Neural progenitor cell (in vitro differentiated cells): Measurements from ENCODE around the gene CA5A. TPM values are rescaled to one million over a fixed set of nuclear protein-coding genes. Genes with fewer than 3 reads are reported as not detected.

Experiments used
- DNase-seq: peaks from one replicate; pipeline ENCODE4 v3.0.0-alpha.2; 2016; ENCODE audit warnings: low spot score
- H2AFZ ChIP-seq: fragments of 200-600 bp; sonication (generic); replicated peaks from 2 replicates; pipeline ENCODE4 v1.6.1; 2016; ENCODE audit warnings: antibody characterized with exemption
- H3F3A ChIP-seq: fragments of 200-600 bp; sonication (generic); 2 replicates; pipeline ENCODE4 v1.6.1; 2016; ENCODE audit warnings: antibody characterized with exemption, low read depth
- H3K27ac ChIP-seq: fragments of 200-600 bp; sonication (generic); 2 replicates; pipeline ENCODE4 v1.5.1; 2016; ENCODE audit warnings: mild to moderate bottlenecking
- H3K27me3 ChIP-seq: fragments of 200-600 bp; sonication (generic); 2 replicates; pipeline ENCODE4 v1.6.1; 2016; ENCODE audit warnings: mild to moderate bottlenecking, moderate library complexity
- H3K36me3 ChIP-seq: fragments of 200-600 bp; sonication (generic); 2 replicates; pipeline ENCODE4 v1.5.1; 2016
- H3K4me1 ChIP-seq: fragments of 200-600 bp; sonication (generic); 2 replicates; pipeline ENCODE4 v1.6.1; 2016; ENCODE audit warnings: mixed run types
- H3K4me2 ChIP-seq: fragments of 200-600 bp; sonication (generic); 2 replicates; pipeline ENCODE4 v1.6.1; 2016
- H3K4me3 ChIP-seq: fragments of 200-600 bp; sonication (generic); 2 replicates; pipeline ENCODE4 v1.5.1; 2016
- H3K79me2 ChIP-seq: fragments of 200-600 bp; sonication (generic); 2 replicates; pipeline ENCODE4 v1.6.1; 2016; ENCODE audit warnings: low read depth
- H3K9ac ChIP-seq: fragments of 200-600 bp; sonication (generic); 2 replicates; pipeline ENCODE4 v1.6.1; 2016
- H3K9me3 ChIP-seq: fragments of 200-600 bp; sonication (generic); 2 replicates; pipeline ENCODE4 v1.5.1; 2016; ENCODE audit warnings: low read depth
- H4K20me1 ChIP-seq: fragments of 200-600 bp; sonication (generic); 2 replicates; pipeline ENCODE4 v1.6.1; 2016; ENCODE audit warnings: low read depth
- H3K27ac Mint-ChIP-seq: 3 replicates; pipeline ENCODE4 v1.8.0; 2021; ENCODE audit warnings: mixed read lengths
- H3K27me3 Mint-ChIP-seq: 2 replicates; pipeline ENCODE4 v1.8.0; 2022; ENCODE audit warnings: low read depth, mild to moderate bottlenecking, inconsistent platforms, moderate library complexity, mixed read lengths; ENCODE audit not compliant: insufficient read depth
- H3K36me3 Mint-ChIP-seq: 3 replicates; pipeline ENCODE4 v1.8.0; 2021; ENCODE audit warnings: mixed read lengths
- H3K4me1 Mint-ChIP-seq: 3 replicates; pipeline ENCODE4 v1.8.0; 2021; ENCODE audit warnings: mixed read lengths
- H3K4me3 Mint-ChIP-seq: 3 replicates; pipeline ENCODE4 v1.8.0; 2021; ENCODE audit warnings: mild to moderate bottlenecking, moderate library complexity, mixed read lengths
- H3K9me3 Mint-ChIP-seq: 3 replicates; pipeline ENCODE4 v1.8.0; 2020; ENCODE audit warnings: mixed read lengths
- CTCF ChIP-seq: fragments of 200-600 bp; sonication (generic); IDR thresholded peaks from 2 replicates; pipeline ENCODE4 v1.5.1; 2017; ENCODE audit warnings: antibody characterized with exemption, mild to moderate bottlenecking
- EZH2 ChIP-seq: fragments of 200-600 bp; sonication (generic); IDR thresholded peaks from 2 replicates; pipeline ENCODE4 v1.6.1; 2017; ENCODE audit warnings: antibody characterized with exemption, mild to moderate bottlenecking, moderate library complexity
- EZH2phosphoT487 ChIP-seq: fragments of 200-600 bp; sonication (generic); IDR thresholded peaks from 2 replicates; pipeline ENCODE4 v1.6.1; 2017; ENCODE audit warnings: antibody characterized with exemption
- total RNA-seq: library from RNA; depleted of rRNA; stranded (reverse); fragments of >200 nt; gene quantifications from 2 replicates; pipeline ENCODE4 v1.2.3, GENCODE V29; 2015; ENCODE audit warnings: low replicate concordance

Gene CA5A
- total RNA-seq, 1 donor from 2014 or later, result not detected

DNA sequence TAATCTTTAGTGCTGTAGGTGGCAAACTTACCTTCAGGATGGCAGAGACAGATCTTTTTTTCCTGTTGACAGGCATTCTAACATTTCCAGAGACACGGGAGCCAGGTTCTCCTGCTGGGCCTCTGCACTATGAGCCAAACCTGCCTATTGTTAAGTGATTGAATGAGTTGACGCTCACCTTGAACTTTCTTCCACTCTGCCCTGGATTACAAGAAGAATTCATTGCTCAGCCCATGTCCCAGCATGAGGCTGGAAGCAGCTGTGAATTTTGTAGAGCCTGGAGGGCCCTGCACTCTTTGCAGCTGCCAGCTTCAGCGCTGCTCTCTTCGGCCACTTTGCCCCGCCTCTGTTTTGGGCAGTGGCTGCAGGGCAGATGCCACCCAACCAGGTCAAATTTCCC lies 57.6 kb downstream of the CA5A start:
- peaks cover 13% of the 10 kb centered on the region for H3F3A ChIP-seq
- Mint-ChIP-seq H3K27me3 (peaks cover 9% of the 10 kb centered on the region), H3K27ac (no peak overlapping the region), H3K4me3 (no peak overlapping the region), H3K9me3 (peaks cover 5% of the 10 kb centered on the region), H3K36me3 (no peaks in the 10 kb centered on the region), H3K4me1 (peaks cover 20% of the 10 kb centered on the region)
- no peaks in the 10 kb centered on the region for H4K20me1 ChIP-seq
- no peaks in the 10 kb centered on the region for H3K79me2 ChIP-seq
- no peak overlapping the region for H2AFZ ChIP-seq
- no peaks in the 10 kb centered on the region for H3K36me3 ChIP-seq
- H3K27ac ChIP-seq, result no peak overlapping the region
- H3K4me2 ChIP-seq, result no peak overlapping the region
- H3K4me1 ChIP-seq, result peaks cover 6% of the 10 kb centered on the region
- TF ChIP-seq EZH2phosphoT487, result no peak
- TF ChIP-seq CTCF, result no peak
- TF ChIP-seq EZH2, result no peak
- no peak overlapping the region for H3K9ac ChIP-seq
- no peak overlapping the region for H3K4me3 ChIP-seq
- H3K9me3 ChIP-seq, result no peaks in the 10 kb centered on the region
- peaks cover 20% of the 10 kb centered on the region for H3K27me3 ChIP-seq
- no peak for DNase-seq

- Histone ChIP-seq H3K27me3 (peaks cover 20% of the 10 kb centered on the region), H3K4me3 (no peak overlapping the region), H2AFZ (no peak overlapping the region), H3F3A (peaks cover 13% of the 10 kb centered on the region), H3K4me1 (peaks cover 6% of the 10 kb centered on the region), H3K9ac (no peak overlapping the region), H3K9me3 (no peaks in the 10 kb centered on the region), H4K20me1 (no peaks in the 10 kb centered on the region), H3K27ac (no peak overlapping the region), H3K36me3 (no peaks in the 10 kb centered on the region), H3K79me2 (no peaks in the 10 kb centered on the region), H3K4me2 (no peak overlapping the region)
- Mint-ChIP-seq H3K36me3 (no peaks in the 10 kb centered on the region), H3K9me3 (peaks cover 5% of the 10 kb centered on the region), H3K4me1 (peaks cover 20% of the 10 kb centered on the region), H3K27ac (no peak overlapping the region), H3K27me3 (peaks cover 9% of the 10 kb centered on the region), H3K4me3 (no peak overlapping the region)
- peak; percentile 34 for TF ChIP-seq CTCF
- TF ChIP-seq EZH2, result no peak
- TF ChIP-seq EZH2phosphoT487, result no peak
- DNase-seq, result no peak
Measured at GRCh38 chr16:87877942-87878507, 58.3 kb downstream of the CA5A start.

GRCh38 chr16:87874639-87875427 lies 61.5 kb downstream of the CA5A start:
- Histone ChIP-seq H2AFZ (peak overlapping the region; percentile 34), H3K4me1 (peaks cover 12% of the 10 kb centered on the region), H3F3A (peaks cover 25% of the 10 kb centered on the region), H3K4me3 (no peak overlapping the region), H3K9me3 (no peaks in the 10 kb centered on the region), H3K9ac (no peak overlapping the region), H4K20me1 (no peaks in the 10 kb centered on the region), H3K27me3 (peaks cover 47% of the 10 kb centered on the region), H3K27ac (no peak overlapping the region), H3K79me2 (no peaks in the 10 kb centered on the region), H3K36me3 (no peaks in the 10 kb centered on the region), H3K4me2 (peak overlapping the region; percentile 21)
- H3K4me1 Mint-ChIP-seq, result peaks cover 29% of the 10 kb centered on the region
- no peak overlapping the region for H3K27ac Mint-ChIP-seq
- H3K9me3 Mint-ChIP-seq, result peaks cover 5% of the 10 kb centered on the region
- TF ChIP-seq EZH2phosphoT487 (peak; percentile 36), EZH2 (no peak), CTCF (no peak)
- H3K27me3 Mint-ChIP-seq, result peaks cover 11% of the 10 kb centered on the region
- no peak overlapping the region for H3K4me3 Mint-ChIP-seq
- no peak for DNase-seq
- H3K36me3 Mint-ChIP-seq, result no peaks in the 10 kb centered on the region
